H1 (cell line): ENCODE measurements around the gene HIVEP2. TPM values are rescaled to one million over a fixed set of nuclear protein-coding genes. Genes with fewer than 3 reads are reported as not detected.

ENCODE experiments used
- CTCF ChIA-PET: fragments of 300-600 bp; sonication (Branson Sonifier 250); formaldehyde crosslinking; loops from one replicate; lab custom pipeline; 2021; ENCODE audit not compliant: partially characterized antibody; lab: Charles Lee
- POLR2A ChIA-PET: fragments of 300-600 bp; sonication (Branson Sonifier 250); formaldehyde crosslinking; loops from one replicate; lab custom pipeline; 2021; ENCODE audit warnings: inconsistent platforms; ENCODE audit not compliant: partially characterized antibody; lab: Charles Lee
- DNase-seq, 2 experiments: peaks; one replicate each; pipeline versions ENCODE4 v3.0.0 to v3.0.0-alpha.2; 2010 to 2022; ENCODE audit warnings: low spot score in 2 of 2, low read depth in 1 of 2, mixed read lengths in 1 of 2
- FAIRE-seq: peaks from 2 replicates; lab custom pipeline; 2011; peaks lifted over from hg19 to GRCh38; lab: Jason Lieb, UNC
- H2AFZ ChIP-seq: 2 replicates; pipeline ENCODE4 v1.8.1; 2012; ENCODE audit warnings: low read length, inconsistent platforms
- H2AK5ac ChIP-seq: 2 replicates; pipeline ENCODE4 v1.6.1; 2013; ENCODE audit warnings: low read depth, low read length
- H2BK120ac ChIP-seq: replicated peaks from 2 replicates; pipeline ENCODE3; 2013; ENCODE audit warnings: low read depth, low read length, inconsistent platforms
- H2BK12ac ChIP-seq: 2 replicates; pipeline ENCODE4 v1.6.1; 2013; ENCODE audit warnings: low read depth, low read length
- H2BK15ac ChIP-seq: 2 replicates; pipeline ENCODE4 v1.6.1; 2013; ENCODE audit warnings: low read length
- H2BK20ac ChIP-seq: 2 replicates; pipeline ENCODE4 v1.6.1; 2013; ENCODE audit warnings: low read length
- H2BK5ac ChIP-seq: 2 replicates; pipeline ENCODE4 v1.6.1; 2013; ENCODE audit warnings: low read depth, low read length
- H3K14ac ChIP-seq: 2 replicates; pipeline ENCODE4 v1.6.1; 2013; ENCODE audit warnings: inconsistent platforms; ENCODE audit not compliant: insufficient read length
- H3K18ac ChIP-seq: 2 replicates; pipeline ENCODE4 v1.6.1; 2013; ENCODE audit warnings: low read length; ENCODE audit errors: extremely low read depth
- H3K23ac ChIP-seq: 2 replicates; pipeline ENCODE4 v1.6.1; 2013; ENCODE audit warnings: inconsistent platforms; ENCODE audit not compliant: insufficient read length
- H3K23me2 ChIP-seq: 2 replicates; pipeline ENCODE4 v1.6.1; 2013; ENCODE audit warnings: low read depth, low read length
- H3K27ac ChIP-seq: 2 replicates; pipeline ENCODE4 v1.6.1; 2011; ENCODE audit warnings: low read depth, low read length, inconsistent platforms
- H3K27me3 ChIP-seq, 4 experiments: replicated peaks in 1 of 4; 1 replicate in 1 of 4; 2 replicates in 3 of 4; pipeline versions ENCODE4 v1.6.1 to v1.8.1; 2011 to 2013; ENCODE audit warnings: low read length in 3 of 4, mild to moderate bottlenecking in 3 of 4, inconsistent platforms in 2 of 4, mixed read lengths in 2 of 4, moderate library complexity in 1 of 4; ENCODE audit not compliant: control insufficient read depth in 3 of 4, insufficient read depth in 3 of 4; ENCODE audit errors: extremely low read depth in 1 of 4
- H3K36me3 ChIP-seq, 4 experiments: 2 replicates each; pipeline versions ENCODE4 v1.6.1 to v1.8.1; 2011 to 2013; ENCODE audit warnings: mild to moderate bottlenecking in 4 of 4, low read length in 3 of 4, moderate library complexity in 2 of 4, control low read depth in 1 of 4, inconsistent platforms in 1 of 4; ENCODE audit not compliant: insufficient read depth in 4 of 4, control insufficient read depth in 2 of 4
- H3K4ac ChIP-seq: replicated peaks from 2 replicates; pipeline ENCODE3; 2013; ENCODE audit warnings: low read length, low read depth, mixed read lengths, inconsistent platforms; ENCODE audit not compliant: insufficient read length
- H3K4me1 ChIP-seq, 4 experiments: replicated peaks in 1 of 4; 1 replicate in 1 of 4; 2 replicates in 3 of 4; pipeline versions ENCODE4 v1.6.1 to v1.8.1; 2011 to 2013; ENCODE audit warnings: low read length in 3 of 4, inconsistent platforms in 2 of 4, mixed read lengths in 1 of 4; ENCODE audit not compliant: insufficient read depth in 4 of 4, control insufficient read depth in 3 of 4
- H3K4me2 ChIP-seq, 2 experiments: 2 replicates each; pipeline versions ENCODE4 v1.6.1 to v1.8.1; 2011 to 2013; ENCODE audit warnings: low read depth in 2 of 2, low read length in 2 of 2, control low read depth in 1 of 2, inconsistent platforms in 1 of 2, mild to moderate bottlenecking in 1 of 2; ENCODE audit not compliant: insufficient read depth in 1 of 2
- H3K4me3 ChIP-seq, 4 experiments: fragments of 200-600, 300-600 bp in 1 of 4; sonication (generic), shearing (Covaris generic), sonication (Bioruptor Twin) in 1 of 4; 2 replicates each; pipeline versions ENCODE4 v1.5.1 to v1.8.1; 2011 to 2016; ENCODE audit warnings: low read length in 4 of 4, low read depth in 3 of 4, control low read depth in 2 of 4, inconsistent platforms in 2 of 4, mild to moderate bottlenecking in 2 of 4, mixed read lengths in 1 of 4, moderate library complexity in 1 of 4; ENCODE audit not compliant: insufficient read depth in 2 of 4; ENCODE audit errors: extremely low read depth in 1 of 4
- H3K56ac ChIP-seq: replicated peaks from 2 replicates; pipeline ENCODE3; 2013; ENCODE audit warnings: low read depth, mild to moderate bottlenecking, mixed read lengths, low read length, inconsistent platforms; ENCODE audit not compliant: insufficient read length
- H3K79me1 ChIP-seq: 2 replicates; pipeline ENCODE4 v1.6.1; 2013; ENCODE audit warnings: low read depth, low read length, control low read depth
- H3K79me2 ChIP-seq, 2 experiments: 2 replicates each; pipeline versions ENCODE4 v1.6.1 to v1.8.1; 2012 to 2013; ENCODE audit warnings: low read length in 2 of 2, mild to moderate bottlenecking in 2 of 2, inconsistent platforms in 1 of 2; ENCODE audit not compliant: insufficient read depth in 2 of 2, control insufficient read depth in 1 of 2
- H3K9ac ChIP-seq, 4 experiments: replicated peaks in 1 of 4; 1 replicate in 1 of 4; 2 replicates in 3 of 4; pipeline versions ENCODE4 v1.6.1 to v1.8.1; 2011 to 2013; ENCODE audit warnings: low read depth in 3 of 4, low read length in 3 of 4, control low read depth in 2 of 4, mild to moderate bottlenecking in 2 of 4, moderate library complexity in 2 of 4, inconsistent platforms in 1 of 4; ENCODE audit errors: extremely low read depth in 1 of 4
- H3K9me3 ChIP-seq, 2 experiments: 2 replicates each; pipeline versions ENCODE4 v1.6.1 to v1.8.1; 2012 to 2013; ENCODE audit warnings: mild to moderate bottlenecking in 2 of 2, moderate library complexity in 2 of 2, control low read depth in 1 of 2, inconsistent platforms in 1 of 2, low read depth in 1 of 2, low read length in 1 of 2, mixed read lengths in 1 of 2; ENCODE audit not compliant: insufficient read depth in 2 of 2
- H4K20me1 ChIP-seq, 2 experiments: replicated peaks in 1 of 2; 2 replicates each; pipeline versions ENCODE3 to v1.8.1; 2011 to 2013; ENCODE audit warnings: inconsistent platforms in 2 of 2, low read length in 2 of 2, mild to moderate bottlenecking in 1 of 2; ENCODE audit not compliant: insufficient read depth in 2 of 2, control insufficient read depth in 1 of 2
- H4K5ac ChIP-seq: 2 replicates; pipeline ENCODE4 v1.6.1; 2013; ENCODE audit warnings: low read length, low read depth, mixed read lengths, inconsistent platforms; ENCODE audit not compliant: insufficient read length
- H4K8ac ChIP-seq: 2 replicates; pipeline ENCODE4 v1.8.0; 2013; ENCODE audit warnings: mild to moderate bottlenecking, moderate library complexity, low read length, inconsistent platforms; ENCODE audit not compliant: insufficient read depth; ENCODE audit errors: extremely low read depth
- H4K91ac ChIP-seq: replicated peaks from 2 replicates; pipeline ENCODE3; 2013; ENCODE audit warnings: low read length, mixed read lengths, inconsistent platforms; ENCODE audit not compliant: insufficient read length
- CBX5 ChIP-seq: fragments of 300-800, 300-1000 bp; sonication (generic); IDR thresholded peaks from 2 replicates; pipeline ENCODE4 v1.7.1; 2016; ENCODE audit warnings: antibody characterized with exemption, low read length, low read depth
- FOSL1 ChIP-seq: IDR thresholded peaks from 2 replicates; pipeline ENCODE4 v1.6.1; 2011; ENCODE audit warnings: mild to moderate bottlenecking, low read depth, low read length, moderate library complexity; ENCODE audit not compliant: insufficient read depth
- JUN ChIP-seq: IDR thresholded peaks from 2 replicates; pipeline ENCODE4 v1.6.1; 2011; ENCODE audit warnings: low read depth, mild to moderate bottlenecking, improper control_type of control experiment, low read length
- NANOG ChIP-seq: IDR thresholded peaks from 2 replicates; pipeline ENCODE4 v1.6.1; 2011; ENCODE audit warnings: low read length, low read depth, mild to moderate bottlenecking, inconsistent platforms; ENCODE audit not compliant: insufficient read depth, poor library complexity, severe bottlenecking
- RAD21 ChIP-seq, 2 experiments: IDR thresholded peaks in 1 of 2; conservative IDR thresholded peaks in 1 of 2; 2 replicates each; pipeline ENCODE4 v1.6.1; 2011; ENCODE audit warnings: low read depth in 2 of 2, low read length in 2 of 2, improper control_type of control experiment in 1 of 2, inconsistent platforms in 1 of 2, mild to moderate bottlenecking in 1 of 2, moderate library complexity in 1 of 2
- RFX5 ChIP-seq: IDR thresholded peaks from 2 replicates; pipeline ENCODE4 v1.6.1; 2011; ENCODE audit warnings: low read depth, low read length, improper control_type of control experiment, borderline replicate concordance
- RXRA ChIP-seq: IDR thresholded peaks from 2 replicates; pipeline ENCODE4 v1.6.1; 2011; ENCODE audit warnings: low read depth, mild to moderate bottlenecking, low read length, moderate library complexity; ENCODE audit not compliant: insufficient read depth
- SP4 ChIP-seq: IDR thresholded peaks from 2 replicates; pipeline ENCODE4 v1.6.1; 2012; ENCODE audit warnings: low read length, inconsistent platforms
- TAF7 ChIP-seq: optimal IDR thresholded peaks from 2 replicates; pipeline ENCODE3; 2011; ENCODE audit warnings: low read depth, mild to moderate bottlenecking, inconsistent platforms, low read length, moderate library complexity, borderline replicate concordance
- USF2 ChIP-seq: IDR thresholded peaks from 2 replicates; pipeline ENCODE4 v1.6.1; 2011; ENCODE audit warnings: low read length, improper control_type of control experiment
- WGBS, 2 experiments: shearing (Covaris generic) in 1 of 2; methylation state at CpG; one replicate each; pipeline versions ENCODE4 v1.1.6 to v1.1.7; 2013 to 2015; ENCODE audit warnings: low lambda C conversion rate in 2 of 2, mixed read lengths in 2 of 2, inconsistent platforms in 1 of 2, low coverage in 1 of 2, missing lambda C conversion rate in 1 of 2; ENCODE audit not compliant: insufficient replicate concordance in 2 of 2, insufficient coverage in 1 of 2, insufficient read length in 1 of 2; ENCODE audit errors: extremely low coverage in 1 of 2, missing lambda C conversion rate in 1 of 2; 5-methylcytosine and 5-hydroxymethylcytosine counted together
- polyA plus RNA-seq, 7 experiments: library from polyadenylated mRNA; depleted of rRNA in 3 of 7; stranded (reverse) in 5 of 7; unstranded in 2 of 7; fragments of >200 nt in 5 of 7; fragments of 200-250 nt in 2 of 7; gene quantifications; 1 replicate in 5 of 7; 2 replicates in 1 of 7; 4 replicates in 1 of 7; pipeline versions ENCODE4 v1.2.1 to v1.2.3, GENCODE V29; 2011 to 2013; ENCODE audit warnings: missing spikeins in 2 of 7, mixed read lengths in 2 of 7
- total RNA-seq: library from RNA; stranded (reverse); fragmentation: NEBNext Ultra II Directional; extraction: Animal tissue kit (Norgen Biotek cat#: 25700); gene quantifications from 2 replicates; pipeline ENCODE4 v1.2.1, GENCODE V29; 2021

Gene HIVEP2
- total and polyA plus RNA-seq, 2 of the 8 experiments (the other 6 are each of a cell fraction or from before 2014, with no cell fraction given), result 2.2 to 6.1 TPM

DNA sequence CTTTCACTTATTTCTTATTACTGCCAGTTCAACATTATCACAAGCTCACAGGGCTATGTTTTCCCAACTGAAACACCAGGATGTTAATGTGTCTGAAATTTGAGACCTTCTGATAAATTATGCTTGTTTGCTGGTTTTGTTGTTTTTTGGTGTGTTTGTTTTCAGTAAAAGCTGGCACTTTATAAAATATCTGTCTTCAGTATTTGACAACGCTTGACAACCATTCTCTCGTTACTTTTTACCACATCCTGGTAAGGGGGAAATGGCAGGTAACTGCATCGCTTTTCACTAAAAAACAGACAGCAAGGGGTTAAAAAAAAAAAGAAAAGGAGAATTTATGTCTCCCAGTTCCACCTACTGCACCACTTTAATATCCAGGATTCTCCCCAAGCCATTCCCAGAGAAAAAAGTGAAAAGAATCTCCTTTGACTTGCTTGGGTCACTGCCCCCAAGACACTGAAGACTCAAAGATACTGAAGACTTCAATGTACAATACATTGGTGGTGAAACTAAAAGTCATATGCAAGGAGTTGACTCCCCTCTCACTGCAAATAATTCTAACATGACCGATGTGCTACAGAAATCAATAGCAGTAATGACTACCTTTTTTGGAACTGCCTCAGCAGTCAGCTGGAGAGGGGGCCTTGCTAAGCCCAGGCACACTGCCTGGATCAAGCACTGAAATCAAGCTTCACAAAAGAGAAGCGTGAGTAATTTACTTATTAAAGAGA is 88.9 kb downstream of the HIVEP2 start:
- H2BK15ac ChIP-seq, result no peak overlapping the region
- no peak overlapping the region for H3K56ac ChIP-seq
- H3K23me2 ChIP-seq, result no peaks in the 10 kb centered on the region
- no peak overlapping the region for H4K5ac ChIP-seq
- H3K9me3 ChIP-seq, result no peaks in the 10 kb centered on the region
- H3K14ac ChIP-seq, result no peak overlapping the region
- peaks cover 0 to under 1% (median 0%) of the 10 kb centered on the region in 4 experiments; a peak in 1 of 7 replicates for H3K27me3 ChIP-seq
- H3K4me1 ChIP-seq, result peaks cover 0 to 20% (median 10%) of the 10 kb centered on the region in 4 experiments; a peak in 4 of 7 replicates
- H2BK12ac ChIP-seq, result no peak overlapping the region
- no peak overlapping the region for H2AK5ac ChIP-seq
- 88% methylated on average over 5 of the region's 5 CpGs; no CpG with 5 or more reads in 1 of the 2 experiments for WGBS, 2 experiments
- POLR2A ChIA-PET, result no interaction called here
- H4K91ac ChIP-seq, result no peak overlapping the region
- no peak for FAIRE-seq
- DNase-seq, result no peak
- CTCF ChIA-PET, result interaction anchor here (1.5 to 1.6 kb wide), 2 partner anchors 24 to 171 kb away, joined by 3 read pairs; no protein-coding TSS in a partner anchor
- H2BK5ac ChIP-seq, result no peak overlapping the region
- no peak overlapping the region for H2BK20ac ChIP-seq
- H2AFZ ChIP-seq, result no peak overlapping the region
- no peak overlapping the region for H3K18ac ChIP-seq
- H3K79me1 ChIP-seq, result no peaks in the 10 kb centered on the region
- H3K4me2 ChIP-seq, result no peak overlapping the region
- H3K27ac ChIP-seq, result no peak overlapping the region
- H4K20me1 ChIP-seq, result peaks cover 0 to 2% of the 10 kb centered on the region in 2 experiments
- H4K8ac ChIP-seq, result no peak overlapping the region
- H2BK120ac ChIP-seq, result no peak overlapping the region
- no peak overlapping the region for H3K9ac ChIP-seq
- no peak overlapping the region for H3K4ac ChIP-seq
- H3K23ac ChIP-seq, result no peak overlapping the region
- no peaks in the 10 kb centered on the region for H3K36me3 ChIP-seq
- H3K4me3 ChIP-seq, result no peak overlapping the region
- peaks cover 0 to 3% of the 10 kb centered on the region in 2 experiments; a peak in 1 of 4 replicates for H3K79me2 ChIP-seq
- no peak for TF ChIP-seq CBX5
- TF ChIP-seq USF2, result no peak
- TF ChIP-seq RXRA, result no peak
- TF ChIP-seq JUN, result no peak
- no peak for TF ChIP-seq TAF7
- no peak for TF ChIP-seq FOSL1
- no peak for TF ChIP-seq RAD21 (IDR thresholded peaks at IDR 0.05 in 1 of 2, conservative IDR thresholded peaks at IDR 0.05 in 1 of 2; ENCODE audit: low read depth in 2 of 2, low read length in 2 of 2)
- TF ChIP-seq SP4, result no peak
- TF ChIP-seq NANOG, result no peak
- TF ChIP-seq RFX5, result no peak
